ENCODE results near the gene FIP1L1. TPM values are rescaled to one million over a fixed set of nuclear protein-coding genes. Genes with fewer than 3 reads are reported as not detected.

The FIP1L1 gene
- polyA plus RNA-seq, 2 of the 4 experiments (the other 2 are of a cell fraction): 27.9 to 40.5 TPM

DNA sequence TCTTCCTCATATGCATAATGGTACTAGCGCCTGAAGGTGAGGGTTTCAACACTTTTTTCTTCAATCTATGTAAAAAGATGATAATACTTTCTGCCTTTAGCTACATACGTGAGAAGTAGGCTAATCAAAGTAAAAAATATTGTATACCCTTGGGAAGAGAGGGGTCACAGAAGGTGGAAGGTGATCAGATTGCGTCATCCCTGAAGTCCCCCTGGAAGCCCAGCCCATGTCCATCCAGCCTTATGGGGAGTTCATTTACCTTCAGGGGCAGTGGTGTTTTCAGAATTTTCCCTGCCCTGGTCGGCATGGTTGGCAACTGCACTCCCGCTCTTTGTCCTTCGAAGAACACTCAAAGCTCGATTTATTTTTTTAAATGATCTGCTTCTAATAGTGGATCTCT lies 129.6 kb downstream of the FIP1L1 start (continued):
- no peak for TF ChIP-seq FOXS1 (CRISPR knock-in tag; IDR thresholded peaks at IDR 0.05)
- TF ChIP-seq FOSL2 (IDR thresholded peaks at IDR 0.05): no peak
- no peak for TF ChIP-seq FOSL2 (CRISPR knock-in tag; IDR thresholded peaks at IDR 0.05)
- no peak for TF ChIP-seq CBX8 (IDR thresholded peaks at IDR 0.05)
- TF ChIP-seq, protein P1, sequence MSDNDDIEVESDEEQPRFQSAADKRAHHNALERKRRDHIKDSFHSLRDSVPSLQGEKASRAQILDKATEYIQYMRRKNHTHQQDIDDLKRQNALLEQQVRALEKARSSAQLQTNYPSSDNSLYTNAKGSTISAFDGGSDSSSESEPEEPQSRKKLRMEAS (IDR thresholded peaks at IDR 0.05): no peak
- no peak for TF ChIP-seq CEBPB (IDR thresholded peaks at IDR 0.05)
- TF ChIP-seq HDAC2 (IDR thresholded peaks at IDR 0.05): no peak

DNA sequence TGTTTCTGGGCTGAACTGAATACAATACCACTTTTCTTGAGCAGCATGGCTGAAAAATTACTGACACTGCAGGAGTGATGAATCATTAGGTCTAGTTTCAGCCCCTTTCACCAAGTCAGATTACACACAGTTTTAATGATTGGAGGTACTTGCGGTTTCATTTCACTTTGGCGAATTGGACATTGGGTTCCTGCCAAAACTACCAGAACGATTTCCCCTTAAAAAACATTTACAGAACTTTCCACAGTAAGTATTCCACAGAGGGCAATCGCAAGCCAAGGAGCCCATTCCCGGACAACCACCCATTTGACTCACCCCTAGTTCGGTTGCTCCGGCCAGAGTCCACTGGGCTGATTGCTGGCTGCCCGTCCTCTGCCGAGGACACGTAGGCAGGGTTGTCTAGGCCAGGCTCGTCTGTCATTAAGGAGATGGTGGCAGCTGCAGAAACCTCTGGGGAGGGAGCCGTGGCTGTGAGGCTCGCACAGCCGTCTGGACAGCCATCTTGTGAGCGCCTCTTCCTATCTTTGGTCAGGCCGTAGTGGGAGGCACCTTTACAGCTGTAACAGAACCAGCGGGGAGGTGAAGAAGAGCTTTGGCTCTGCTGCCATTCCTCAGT lies 130.3 kb downstream of the FIP1L1 start:
- CTCF ChIA-PET: interaction anchor here (1.1 kb wide), 1 partner anchor 720 kb away, joined by 3 read pairs; no protein-coding TSS in a partner anchor
- WGBS (ENCODE audit: missing lambda C conversion rate): 70% methylated on average over 13 of the region's 17 CpGs
- no peak for DNase-seq (ENCODE audit: low read depth in 1 of 2, low spot score in 1 of 2)
- no peak for TF ChIP-seq POLR2A (IDR thresholded peaks at IDR 0.05; ENCODE audit: low read length)
- TF ChIP-seq KDM1A (IDR thresholded peaks at IDR 0.05; ENCODE audit: low read depth): no peak
- no peak for TF ChIP-seq TP53 (CRISPR knock-in tag; IDR thresholded peaks at IDR 0.05)
- no peak for TF ChIP-seq HDAC2 (IDR thresholded peaks at IDR 0.05)
- no peak for TF ChIP-seq GATA3 (IDR thresholded peaks at IDR 0.05; ENCODE audit: borderline replicate concordance)
- no peak for TF ChIP-seq RARB (CRISPR knock-in tag; IDR thresholded peaks at IDR 0.05)
- TF ChIP-seq, protein P2, sequence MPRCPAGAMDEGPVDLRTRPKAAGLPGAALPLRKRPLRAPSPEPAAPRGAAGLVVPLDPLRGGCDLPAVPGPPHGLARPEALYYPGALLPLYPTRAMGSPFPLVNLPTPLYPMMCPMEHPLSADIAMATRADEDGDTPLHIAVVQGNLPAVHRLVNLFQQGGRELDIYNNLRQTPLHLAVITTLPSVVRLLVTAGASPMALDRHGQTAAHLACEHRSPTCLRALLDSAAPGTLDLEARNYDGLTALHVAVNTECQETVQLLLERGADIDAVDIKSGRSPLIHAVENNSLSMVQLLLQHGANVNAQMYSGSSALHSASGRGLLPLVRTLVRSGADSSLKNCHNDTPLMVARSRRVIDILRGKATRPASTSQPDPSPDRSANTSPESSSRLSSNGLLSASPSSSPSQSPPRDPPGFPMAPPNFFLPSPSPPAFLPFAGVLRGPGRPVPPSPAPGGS (IDR thresholded peaks at IDR 0.05): no peak
- TF ChIP-seq, protein P3, sequence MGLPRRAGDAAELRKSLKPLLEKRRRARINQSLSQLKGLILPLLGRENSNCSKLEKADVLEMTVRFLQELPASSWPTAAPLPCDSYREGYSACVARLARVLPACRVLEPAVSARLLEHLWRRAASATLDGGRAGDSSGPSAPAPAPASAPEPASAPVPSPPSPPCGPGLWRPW (IDR thresholded peaks at IDR 0.05): no peak
- no peak for TF ChIP-seq CEBPB (IDR thresholded peaks at IDR 0.05)
- TF ChIP-seq CHD4 (IDR thresholded peaks at IDR 0.05; ENCODE audit: borderline replicate concordance): no peak
- no peak for TF ChIP-seq NFE2L2 (conservative IDR thresholded peaks at IDR 0.05; ENCODE audit: low read length)
- no peak for TF ChIP-seq SREBF2 (IDR thresholded peaks at IDR 0.05)
- TF ChIP-seq MAZ (IDR thresholded peaks at IDR 0.05; ENCODE audit: borderline replicate concordance, low read depth, low read length): no peak
- TF ChIP-seq, protein P4, sequence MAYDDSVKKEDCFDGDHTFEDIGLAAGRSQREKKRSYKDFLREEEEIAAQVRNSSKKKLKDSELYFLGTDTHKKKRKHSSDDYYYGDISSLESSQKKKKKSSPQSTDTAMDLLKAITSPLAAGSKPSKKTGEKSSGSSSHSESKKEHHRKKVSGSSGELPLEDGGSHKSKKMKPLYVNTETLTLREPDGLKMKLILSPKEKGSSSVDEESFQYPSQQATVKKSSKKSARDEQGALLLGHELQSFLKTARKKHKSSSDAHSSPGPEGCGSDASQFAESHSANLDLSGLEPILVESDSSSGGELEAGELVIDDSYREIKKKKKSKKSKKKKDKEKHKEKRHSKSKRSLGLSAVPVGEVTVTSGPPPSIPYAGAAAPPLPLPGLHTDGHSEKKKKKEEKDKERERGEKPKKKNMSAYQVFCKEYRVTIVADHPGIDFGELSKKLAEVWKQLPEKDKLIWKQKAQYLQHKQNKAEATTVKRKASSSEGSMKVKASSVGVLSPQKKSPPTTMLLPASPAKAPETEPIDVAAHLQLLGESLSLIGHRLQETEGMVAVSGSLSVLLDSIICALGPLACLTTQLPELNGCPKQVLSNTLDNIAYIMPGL (CRISPR knock-in tag; IDR thresholded peaks at IDR 0.05; ENCODE audit: borderline replicate concordance): no peak
- TF ChIP-seq NR3C1 (IDR thresholded peaks at IDR 0.05): no peak
- no peak for TF ChIP-seq KDM5A (IDR thresholded peaks at IDR 0.05)
- no peak for TF ChIP-seq ZFP36 (IDR thresholded peaks at IDR 0.05; ENCODE audit: borderline replicate concordance, partially characterized antibody)
- TF ChIP-seq, protein P5, sequence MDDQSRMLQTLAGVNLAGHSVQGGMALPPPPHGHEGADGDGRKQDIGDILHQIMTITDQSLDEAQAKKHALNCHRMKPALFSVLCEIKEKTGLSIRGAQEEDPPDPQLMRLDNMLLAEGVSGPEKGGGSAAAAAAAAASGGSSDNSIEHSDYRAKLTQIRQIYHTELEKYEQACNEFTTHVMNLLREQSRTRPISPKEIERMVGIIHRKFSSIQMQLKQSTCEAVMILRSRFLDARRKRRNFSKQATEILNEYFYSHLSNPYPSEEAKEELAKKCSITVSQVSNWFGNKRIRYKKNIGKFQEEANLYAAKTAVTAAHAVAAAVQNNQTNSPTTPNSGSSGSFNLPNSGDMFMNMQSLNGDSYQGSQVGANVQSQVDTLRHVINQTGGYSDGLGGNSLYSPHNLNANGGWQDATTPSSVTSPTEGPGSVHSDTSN (IDR thresholded peaks at IDR 0.05): no peak
- TF ChIP-seq, protein P6, sequence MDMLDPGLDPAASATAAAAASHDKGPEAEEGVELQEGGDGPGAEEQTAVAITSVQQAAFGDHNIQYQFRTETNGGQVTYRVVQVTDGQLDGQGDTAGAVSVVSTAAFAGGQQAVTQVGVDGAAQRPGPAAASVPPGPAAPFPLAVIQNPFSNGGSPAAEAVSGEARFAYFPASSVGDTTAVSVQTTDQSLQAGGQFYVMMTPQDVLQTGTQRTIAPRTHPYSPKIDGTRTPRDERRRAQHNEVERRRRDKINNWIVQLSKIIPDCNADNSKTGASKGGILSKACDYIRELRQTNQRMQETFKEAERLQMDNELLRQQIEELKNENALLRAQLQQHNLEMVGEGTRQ (IDR thresholded peaks at IDR 0.05): no peak
- no peak overlapping the region for H3K4me3 ChIP-seq
- H3K4me1 ChIP-seq: no peaks in the 10 kb centered on the region
- H3K9me3 ChIP-seq: no peaks in the 10 kb centered on the region
- no peak overlapping the region for H3K27ac ChIP-seq
- H3K4me2 ChIP-seq: no peak overlapping the region
- no peak for ATAC-seq
- POLR2A ChIA-PET: no interaction called here
- no peak for FAIRE-seq
